HG02943 (cell line): ENCODE results near the gene SCN3B.

Experiments used
- ATAC-seq: cut with Tn5 transposase; IDR thresholded peaks from one replicate; pipeline ENCODE4 v1.9.1; 2021; ENCODE audit warnings: mild to moderate bottlenecking, low read depth, moderate library complexity; ENCODE audit not compliant: unreplicated experiment

The SCN3B gene

DNA sequence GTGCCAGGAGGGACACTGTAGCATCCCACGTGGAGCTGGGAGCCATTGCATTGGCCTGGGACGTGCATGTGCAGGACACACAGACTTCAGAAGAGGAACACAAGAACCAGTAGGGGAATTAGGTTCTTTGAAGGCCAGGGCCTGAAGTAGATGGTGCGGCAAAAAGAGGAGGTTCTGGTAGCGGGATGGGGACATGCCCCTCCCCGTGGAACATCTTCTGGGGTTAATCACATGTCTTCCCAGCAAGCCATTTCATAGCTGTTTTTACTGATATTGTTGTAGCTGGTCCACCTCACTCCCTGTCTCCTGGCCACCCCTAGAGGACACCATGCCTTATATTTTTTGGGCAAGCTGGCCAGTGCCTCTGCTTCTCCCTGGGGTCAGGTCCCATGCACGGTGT, 74.3 kb downstream of the SCN3B start:
- no peak for ATAC-seq

DNA sequence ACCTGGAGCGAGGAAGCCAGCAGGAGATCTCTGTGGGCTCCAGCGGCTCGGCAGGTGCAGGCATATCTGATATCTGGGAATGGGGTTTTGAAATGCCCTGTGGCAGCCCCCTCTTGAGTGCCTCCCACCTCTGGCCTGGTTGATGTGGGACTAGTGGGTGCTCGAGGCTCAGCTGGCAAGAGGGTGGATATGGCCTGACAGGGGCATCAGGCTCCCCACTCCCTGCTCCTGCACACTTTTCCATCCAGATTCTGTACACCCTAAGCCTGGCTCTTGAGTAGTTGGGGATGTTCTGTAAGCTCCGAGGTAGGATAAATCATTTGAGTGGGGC, 75.0 kb downstream of the SCN3B start:
- ATAC-seq: no peak
